Dedifferentiated amniotic fluid mesenchymal stem cell (primary cell): ENCODE measurements around the gene RRM2.
"Not testable (repeated sequence)": the region's sequence is repeated elsewhere in the genome, so short reads cannot be mapped to it uniquely, and the experiment has no call there.

Experiments
- DNase-seq: peaks from one replicate; pipeline ENCODE4 v3.0.0-alpha.2; 2016; ENCODE audit errors: extremely low spot score

The RRM2 gene

GRCh38 chr2:10091182-10091888, 31.2 kb upstream of the RRM2 start:
- no peak for DNase-seq

GRCh38 chr2:10091889-10092244, 30.7 kb upstream of the RRM2 start:
- not testable (repeated sequence) for DNase-seq

DNA sequence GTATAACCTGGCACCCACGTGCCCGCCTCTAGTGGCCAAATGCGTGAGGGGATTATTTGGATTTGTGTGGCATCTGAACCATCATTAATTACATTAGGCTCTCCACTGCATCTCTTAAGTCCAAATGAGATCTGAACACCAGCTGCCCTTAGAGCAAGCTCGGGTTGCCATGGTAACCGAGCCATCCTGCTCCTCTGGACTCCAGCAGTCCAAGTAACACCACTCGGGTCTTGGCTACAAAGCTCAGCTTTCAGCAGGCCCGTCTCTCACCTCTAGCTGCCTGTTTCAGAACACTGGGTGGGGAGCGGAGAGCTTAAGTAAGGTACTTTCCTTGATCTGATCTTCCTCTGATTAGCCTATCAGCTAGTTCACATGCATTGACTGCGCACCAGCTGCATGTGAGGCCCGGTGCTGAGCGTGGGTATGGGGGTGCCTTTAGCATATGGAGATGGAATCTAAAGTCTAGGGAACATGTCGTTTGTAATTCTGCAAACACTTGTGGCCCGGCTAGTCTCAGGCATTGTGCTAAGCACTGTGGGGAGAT, 28.2 kb upstream of the RRM2 start:
- no peak for DNase-seq

GRCh38 chr2:10095175-10095574, 27.4 kb upstream of the RRM2 start:
- DNase-seq, result no peak

GRCh38 chr2:10096641-10097040, 25.9 kb upstream of the RRM2 start:
- DNase-seq, result no peak

- DNase-seq, result peak; percentile 53
Observed at GRCh38 chr2:10097352-10098148, 25.0 kb upstream of the RRM2 start.

DNA sequence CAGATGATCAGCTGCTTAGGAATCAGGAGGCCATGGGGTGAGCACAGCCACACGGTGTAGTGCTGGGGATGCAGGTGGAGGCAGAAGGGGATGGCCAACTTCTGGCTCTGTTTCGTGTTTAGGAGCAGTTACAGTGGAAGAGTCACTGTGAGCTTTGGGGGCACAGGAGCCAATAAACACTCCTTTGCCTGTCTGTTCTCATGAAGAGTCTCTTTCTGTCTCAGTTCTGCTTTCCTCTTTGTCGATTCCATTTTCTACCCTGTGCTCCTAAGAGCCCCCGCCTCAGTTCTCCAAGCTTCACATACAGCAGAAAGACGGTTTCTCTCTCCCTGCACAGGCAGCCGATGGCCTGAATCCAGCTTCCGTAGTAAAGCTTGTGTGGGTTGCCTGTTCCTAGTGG, 21.0 kb upstream of the RRM2 start:
- DNase-seq, result no peak

DNA sequence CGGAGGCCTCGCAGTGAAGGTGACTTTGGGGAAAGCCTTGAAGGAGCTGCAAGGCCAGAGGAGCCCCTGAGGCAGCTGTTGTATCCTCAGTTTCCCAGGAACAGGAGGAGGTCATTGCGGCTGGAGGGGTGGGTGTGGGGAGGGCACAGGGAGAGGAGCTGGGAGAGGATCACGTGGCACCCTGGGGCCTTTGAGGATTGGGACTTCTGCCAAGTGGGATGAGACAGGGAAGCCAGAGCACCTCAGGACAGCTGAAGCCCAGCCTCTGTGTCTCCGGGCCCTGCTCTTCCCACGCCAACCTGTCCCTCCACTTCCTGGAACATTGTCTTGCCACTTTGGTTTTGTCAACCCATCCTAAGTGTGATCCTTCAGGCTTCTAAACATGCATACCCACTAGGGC, 19.4 kb upstream of the RRM2 start:
- DNase-seq, result no peak

DNA sequence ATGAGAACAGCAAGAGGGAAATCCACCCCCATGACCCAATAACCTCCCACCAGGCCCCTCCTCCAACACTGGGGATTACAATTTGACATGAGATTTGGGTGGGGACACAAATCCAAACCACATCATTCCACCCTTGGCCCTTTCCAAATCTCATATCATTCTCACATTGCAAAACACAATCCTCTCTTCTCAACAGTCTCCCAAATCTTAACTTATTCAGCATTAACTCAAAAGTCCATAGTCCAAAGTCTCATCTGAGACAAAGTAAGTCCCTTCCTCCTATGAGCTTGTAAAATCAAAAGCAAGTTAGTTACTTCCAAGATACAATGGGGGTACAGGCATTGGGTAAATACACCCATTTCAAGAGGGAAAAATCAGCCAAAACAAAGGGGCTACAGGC, 17.6 kb upstream of the RRM2 start:
- not testable (repeated sequence) for DNase-seq

GRCh38 chr2:10109311-10109710, 13.2 kb upstream of the RRM2 start:
- DNase-seq, result peak; percentile 36

DNA sequence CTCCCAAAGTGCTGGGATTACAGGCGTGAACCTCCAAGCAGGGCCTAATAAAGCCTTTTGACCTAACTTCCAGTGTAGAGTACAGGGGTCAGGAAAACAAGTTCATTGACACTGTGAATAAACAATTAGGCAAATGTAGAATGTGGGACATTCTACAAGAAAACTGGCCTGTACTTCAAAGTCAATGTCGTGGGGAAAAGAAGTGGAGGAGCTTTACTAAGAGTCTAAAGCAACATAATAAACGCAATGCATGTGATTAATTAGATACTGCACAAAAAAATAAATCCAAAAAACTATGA, 3.6 kb upstream of the RRM2 start:
- DNase-seq, result no peak

- DNase-seq, result no peak
Observed at GRCh38 chr2:10119601-10120157, 2.9 kb upstream of the RRM2 start.

GRCh38 chr2:10120158-10120876, 2.2 kb upstream of the RRM2 start:
- peak; percentile 57 for DNase-seq

GRCh38 chr2:10120877-10121574, 1.5 kb upstream of the RRM2 start:
- no peak for DNase-seq

DNA sequence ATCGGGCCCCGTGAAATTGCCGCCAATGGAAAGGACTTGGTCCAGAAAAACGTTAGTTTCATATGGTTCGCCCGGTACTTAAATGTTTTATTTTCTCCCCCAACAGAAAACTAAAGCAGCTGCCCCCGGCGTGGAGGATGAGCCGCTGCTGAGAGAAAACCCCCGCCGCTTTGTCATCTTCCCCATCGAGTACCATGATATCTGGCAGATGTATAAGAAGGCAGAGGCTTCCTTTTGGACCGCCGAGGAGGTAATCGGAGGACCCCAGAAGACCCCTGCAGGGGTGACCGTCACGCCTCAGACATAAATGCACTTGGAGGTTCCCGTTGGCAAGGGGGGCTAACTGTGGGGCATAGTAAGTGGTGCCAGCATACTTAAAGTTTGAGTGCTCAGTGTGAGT, 742 bp downstream of the RRM2 start:
- no peak for DNase-seq

DNA sequence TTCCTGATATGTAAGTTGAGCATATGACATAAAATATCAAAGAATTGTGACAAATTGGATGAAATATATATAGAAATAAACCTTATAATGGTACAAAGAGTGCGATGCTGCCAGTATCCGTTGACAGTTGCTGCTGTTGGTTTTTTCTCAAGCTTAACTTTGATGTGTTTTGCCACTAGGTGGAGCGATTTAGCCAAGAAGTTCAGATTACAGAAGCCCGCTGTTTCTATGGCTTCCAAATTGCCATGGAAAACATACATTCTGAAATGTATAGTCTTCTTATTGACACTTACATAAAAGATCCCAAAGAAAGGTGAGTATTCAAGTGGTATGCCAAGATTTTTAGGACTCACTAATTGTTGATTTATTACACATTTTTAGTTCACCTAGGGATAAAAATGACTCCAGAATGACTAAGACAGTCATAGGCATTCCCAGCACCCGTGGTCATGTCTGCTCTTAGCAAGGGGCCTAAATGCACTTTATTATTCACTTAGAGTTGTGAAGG, 2.1 kb downstream of the RRM2 start:
- DNase-seq, result peak; percentile 87

- no peak for DNase-seq
Observed at GRCh38 chr2:10125842-10126631, 3.5 kb downstream of the RRM2 start.

DNA sequence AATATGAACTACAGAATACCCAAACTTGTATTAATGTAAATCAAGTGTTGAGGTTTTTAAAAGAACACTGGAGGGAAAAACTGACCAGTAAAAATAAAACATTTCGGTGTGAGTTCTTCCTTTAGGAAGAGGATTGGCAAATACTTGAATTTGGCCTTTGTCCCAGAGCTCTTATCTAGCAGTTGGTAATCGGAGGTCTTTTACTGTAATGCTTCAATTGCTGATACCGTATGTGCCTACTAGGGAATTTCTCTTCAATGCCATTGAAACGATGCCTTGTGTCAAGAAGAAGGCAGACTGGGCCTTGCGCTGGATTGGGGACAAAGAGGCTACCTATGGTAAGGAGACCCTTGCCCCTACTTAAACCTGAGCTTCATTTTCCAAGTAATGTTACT, 4.1 kb downstream of the RRM2 start:
- DNase-seq, result no peak

- DNase-seq, result no peak
Observed at GRCh38 chr2:10128420-10128819, 5.9 kb downstream of the RRM2 start.

DNA sequence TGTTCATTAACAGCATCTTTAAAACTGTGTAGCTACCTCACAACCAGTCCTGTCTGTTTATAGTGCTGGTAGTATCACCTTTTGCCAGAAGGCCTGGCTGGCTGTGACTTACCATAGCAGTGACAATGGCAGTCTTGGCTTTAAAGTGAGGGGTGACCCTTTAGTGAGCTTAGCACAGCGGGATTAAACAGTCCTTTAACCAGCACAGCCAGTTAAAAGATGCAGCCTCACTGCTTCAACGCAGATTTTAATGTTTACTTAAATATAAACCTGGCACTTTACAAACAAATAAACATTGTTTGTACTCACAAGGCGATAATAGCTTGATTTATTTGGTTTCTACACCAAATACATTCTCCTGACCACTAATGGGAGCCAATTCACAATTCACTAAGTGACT, 7.0 kb downstream of the RRM2 start:
- no peak for DNase-seq
